NCI-H2227 treated with DMSO at 0.1 percent for 48 hours (cell line): ENCODE measurements around the gene URAD.
"Not testable (repeated sequence)": the region's sequence is repeated elsewhere in the genome, so short reads cannot be mapped to it uniquely, and the experiment has no call there.

Experiments used
- DNase-seq: peaks from one replicate; lab custom pipeline; 2025; lab: John Stamatoyannopoulos, UW

The URAD gene, protein sequence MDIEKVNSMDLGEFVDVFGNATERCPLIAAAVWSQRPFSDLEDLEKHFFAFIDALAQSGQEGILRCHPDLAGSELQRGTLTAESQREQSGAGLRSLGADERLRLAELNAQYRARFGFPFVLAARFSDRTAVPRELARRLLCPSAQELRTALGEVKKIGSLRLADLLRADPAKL

DNA sequence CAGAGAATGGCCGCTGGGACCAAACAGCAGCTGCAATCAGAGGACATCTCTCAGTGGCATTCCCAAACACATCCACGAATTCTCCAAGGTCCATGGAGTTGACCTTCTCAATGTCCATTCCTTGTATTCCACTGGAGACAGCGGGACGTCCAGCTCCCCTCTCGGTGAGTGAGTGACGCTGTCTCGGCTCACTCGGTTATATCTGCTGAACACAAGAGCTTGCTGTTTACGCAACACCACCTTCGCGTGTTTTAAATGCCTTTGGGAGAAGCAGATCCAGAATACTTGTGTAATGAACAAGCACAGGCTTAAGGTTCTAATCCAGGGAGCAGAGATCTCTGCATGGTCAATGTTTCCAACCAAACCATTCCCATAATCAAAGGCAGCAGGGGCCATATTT, at the start of gene URAD:
Gene URAD (minus strand): TSS at position 174 of the 400 bp plus-strand sequence. CDS start 56 bp downstream, at position 118.
- DNase-seq = no peak

DNA sequence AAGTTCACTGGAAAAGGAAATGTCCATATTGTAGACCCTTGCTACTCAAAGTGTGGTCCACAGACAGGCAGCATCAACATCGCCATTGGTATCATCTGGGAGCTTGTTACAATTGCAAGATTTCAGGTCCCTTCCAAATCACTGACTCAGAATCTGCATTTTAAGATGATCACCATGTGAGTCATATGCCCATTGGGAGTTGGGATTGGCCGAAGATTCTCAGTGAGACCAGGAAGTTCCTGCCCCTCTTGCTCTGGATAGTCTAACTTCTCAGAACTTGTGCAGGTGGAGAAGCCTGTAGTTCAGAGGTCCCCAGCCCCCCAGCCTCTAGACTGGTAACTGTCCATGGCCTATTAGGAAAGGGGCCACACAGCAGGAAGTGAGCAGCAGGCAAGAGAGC, 48.9 kb upstream of the URAD start:
- DNase-seq = no peak

DNA sequence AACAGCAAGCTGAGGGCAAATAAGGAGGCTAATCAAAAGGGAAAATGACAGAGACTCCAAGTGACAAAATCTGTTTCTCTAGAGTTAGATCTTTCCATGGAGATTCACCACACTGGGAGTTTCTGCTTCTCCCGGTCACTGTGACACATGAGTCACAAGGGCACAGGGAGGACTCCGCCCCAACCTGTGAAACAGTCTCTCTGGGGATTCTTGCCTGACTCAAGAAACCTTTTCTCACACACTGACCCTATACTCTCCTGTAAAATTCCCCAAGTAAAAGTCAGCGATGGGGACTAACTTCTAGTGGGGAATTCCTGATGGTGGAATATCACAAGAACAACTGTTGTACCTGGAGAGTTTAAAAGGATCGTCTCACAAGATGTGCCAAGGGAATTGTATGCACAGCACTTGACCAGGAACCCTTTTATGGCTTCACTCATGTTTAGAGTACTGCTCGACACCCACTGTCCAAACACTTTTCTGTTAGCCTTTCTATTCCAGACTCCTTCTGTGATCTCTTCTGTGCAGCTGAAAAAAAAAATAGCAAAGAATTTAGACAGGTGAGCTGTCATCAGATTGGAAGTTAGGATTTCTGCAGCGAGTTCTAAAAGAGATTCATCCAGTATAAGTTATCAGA, 46.8 kb upstream of the URAD start:
- no peak for DNase-seq

DNA sequence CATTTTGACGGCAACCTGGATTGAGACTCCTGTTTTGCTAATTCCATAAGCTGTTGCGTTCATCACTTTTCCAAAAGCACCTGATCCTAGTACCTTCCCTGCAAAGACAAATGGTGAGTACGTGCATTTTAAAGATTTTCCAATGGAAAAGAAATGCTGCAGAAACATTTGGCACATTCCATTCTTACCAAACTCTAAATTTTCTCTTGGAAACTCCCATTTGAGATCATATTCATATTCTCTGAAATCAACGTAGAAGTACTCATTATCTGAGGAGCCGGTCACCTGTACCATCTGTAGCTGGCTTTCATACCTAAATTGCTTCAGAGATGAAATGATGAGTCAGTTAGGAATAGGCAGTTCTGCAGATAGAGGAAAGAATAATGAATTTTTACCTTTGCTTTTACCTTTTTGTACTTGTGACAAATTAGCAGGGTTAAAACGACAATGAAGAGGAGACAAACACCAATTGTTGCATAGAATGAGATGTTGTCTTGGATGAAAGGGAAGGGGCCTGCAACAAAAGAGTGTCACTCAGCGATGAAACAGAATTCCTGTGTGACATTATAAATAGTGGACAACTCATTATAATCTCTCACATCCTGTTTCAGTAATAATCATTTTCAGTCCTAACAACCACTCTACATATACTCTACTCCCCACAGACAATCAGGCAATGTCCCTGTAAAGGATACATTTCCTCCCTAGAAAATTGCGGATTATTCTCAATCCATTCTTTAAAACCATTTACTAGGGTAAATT, 45.6 kb upstream of the URAD start:
- DNase-seq = no peak

DNA sequence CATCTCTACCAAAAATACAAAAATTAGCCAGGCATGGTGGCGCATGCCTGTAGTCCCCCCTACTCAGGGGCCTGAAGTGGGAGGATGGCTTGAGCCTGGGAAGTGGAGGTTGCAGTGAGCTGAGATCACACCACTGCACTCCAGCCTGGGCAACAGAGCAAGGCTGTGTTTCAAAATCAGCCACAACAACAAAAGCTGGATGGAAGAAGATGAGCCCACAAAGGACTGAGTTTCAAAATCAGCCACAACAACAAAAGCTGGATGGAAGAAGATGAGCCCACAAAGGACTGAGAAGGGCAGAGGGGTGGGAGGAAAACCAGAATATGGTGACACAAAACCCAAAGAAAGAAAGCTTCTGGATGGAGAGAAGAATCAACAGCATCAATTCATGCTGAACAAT, 43.9 kb upstream of the URAD start:
- DNase-seq = not testable (repeated sequence)

DNA sequence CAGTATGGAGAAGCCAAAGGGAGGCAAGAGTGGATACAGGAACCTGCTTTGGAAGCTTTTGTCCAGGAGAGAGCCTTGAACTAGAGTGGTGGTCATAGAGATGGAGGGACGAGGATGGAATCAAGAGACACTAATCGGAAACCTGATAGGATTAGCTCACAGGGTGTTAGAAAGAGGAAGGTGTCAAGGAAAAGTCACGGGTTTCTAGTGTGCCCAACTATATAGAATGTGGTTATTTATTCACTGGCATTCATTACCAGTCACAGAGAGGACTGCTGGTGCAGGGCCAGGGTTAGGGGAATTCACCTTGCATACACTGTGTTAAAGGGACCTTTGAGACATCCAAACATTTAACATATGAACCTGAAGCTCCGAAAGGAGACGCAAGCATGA, 43.4 kb upstream of the URAD start:
- DNase-seq = no peak

DNA sequence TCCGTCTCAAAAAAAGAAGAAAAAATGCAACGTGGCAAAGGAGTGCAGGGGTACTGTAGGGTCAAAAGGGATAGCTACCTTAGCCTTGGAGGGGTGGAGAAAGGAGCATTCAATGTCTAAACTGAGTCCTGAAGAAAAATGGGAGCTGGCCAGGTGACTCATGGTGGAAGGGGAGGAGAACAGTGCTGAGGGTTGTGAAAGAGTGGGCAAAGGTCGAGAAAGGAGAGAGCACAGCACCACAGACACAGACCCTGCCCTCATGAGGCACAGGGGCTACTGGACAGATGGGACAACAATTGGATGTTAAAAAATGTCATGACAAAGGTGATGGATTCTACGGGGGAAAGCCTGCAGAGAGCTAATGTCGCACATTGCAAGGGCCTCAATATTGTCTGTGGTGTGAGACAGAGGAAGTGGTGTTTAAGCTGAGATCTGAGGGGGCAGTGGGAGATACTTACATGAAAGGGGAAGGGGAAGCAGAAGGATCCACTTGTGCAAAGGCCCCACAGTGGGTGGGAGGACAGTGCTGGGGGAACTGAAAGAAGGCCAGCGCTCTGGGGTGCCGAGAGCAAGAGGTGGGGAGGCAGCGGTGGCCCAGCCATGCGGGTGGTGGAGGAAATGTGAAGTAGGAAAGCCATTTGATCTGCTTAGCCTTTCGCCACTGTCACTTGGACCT, 42.9 kb upstream of the URAD start:
- no peak for DNase-seq

DNA sequence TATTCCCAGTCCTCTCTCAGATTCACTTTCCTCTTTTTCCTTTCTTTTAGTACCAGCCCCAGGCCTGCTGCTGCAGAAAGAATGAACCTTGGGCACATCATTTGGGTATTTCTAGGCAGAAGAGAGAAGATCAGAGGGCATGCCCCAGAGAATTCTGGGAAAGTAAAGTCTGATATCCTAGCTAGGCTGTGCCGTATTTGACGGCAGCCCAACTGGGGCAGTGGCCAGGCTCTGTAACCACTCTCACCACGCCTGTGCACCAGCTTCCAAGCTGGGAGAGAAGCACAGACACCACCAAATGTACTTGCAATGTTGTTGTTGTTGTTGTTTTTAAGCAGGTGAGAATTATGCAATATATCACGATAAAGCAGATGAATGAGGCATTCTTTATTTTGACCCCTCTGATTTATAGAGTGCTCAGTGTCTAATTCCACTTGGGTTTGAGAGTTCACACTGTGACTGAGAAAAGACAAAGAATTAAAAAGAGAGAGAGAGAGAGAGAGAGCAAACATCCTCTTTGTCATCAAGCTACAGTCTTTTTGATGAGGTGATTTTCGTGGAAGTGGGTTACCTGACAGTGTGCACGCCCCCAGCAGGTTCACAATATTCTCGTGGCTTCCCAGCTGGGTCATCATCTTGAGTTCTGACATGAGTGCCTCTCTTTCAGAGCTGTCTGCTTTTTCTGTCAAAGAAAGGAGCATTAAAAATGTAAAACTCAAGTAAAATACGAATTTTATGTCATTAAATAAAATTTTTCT, 39.3 kb upstream of the URAD start:
- DNase-seq = no peak

DNA sequence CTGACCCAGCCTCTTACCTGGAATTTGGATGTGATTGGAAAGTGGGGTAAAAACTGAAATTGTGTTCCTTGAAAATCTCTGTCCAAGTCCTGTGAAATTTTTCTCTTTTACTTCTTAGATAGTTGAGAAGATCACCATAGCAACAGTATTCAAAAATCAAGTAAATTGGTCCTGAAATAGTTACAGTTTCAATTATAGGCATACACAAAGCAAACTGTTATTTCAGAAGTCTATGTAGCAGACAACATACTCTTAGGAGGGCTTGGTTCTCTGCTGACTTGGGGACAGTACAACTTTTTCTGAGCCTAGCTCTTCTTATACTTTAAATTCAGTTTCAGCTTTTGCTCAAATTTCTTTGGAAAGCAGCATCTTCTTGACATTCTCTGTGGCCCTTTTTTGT, 38.6 kb upstream of the URAD start:
- no peak for DNase-seq

DNA sequence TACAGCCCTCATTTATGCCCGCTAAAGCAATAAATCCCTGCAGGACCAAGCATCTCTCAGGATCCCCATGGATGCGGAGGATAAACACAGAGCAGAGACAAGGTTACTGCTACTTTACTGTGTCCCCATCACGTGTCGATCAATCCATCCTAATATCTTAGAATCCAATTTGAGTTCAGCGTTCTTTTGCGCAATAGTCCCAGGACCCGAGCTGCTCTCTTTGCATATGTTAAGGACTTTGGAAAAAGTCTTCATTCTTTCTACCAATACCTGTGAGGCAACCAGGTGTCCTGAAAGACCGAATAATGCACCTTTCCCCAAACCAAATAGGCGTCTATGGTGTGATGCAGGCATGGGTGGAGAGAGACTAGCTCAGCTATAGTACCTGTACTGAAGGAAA, 38.0 kb upstream of the URAD start:
- DNase-seq = no peak

DNA sequence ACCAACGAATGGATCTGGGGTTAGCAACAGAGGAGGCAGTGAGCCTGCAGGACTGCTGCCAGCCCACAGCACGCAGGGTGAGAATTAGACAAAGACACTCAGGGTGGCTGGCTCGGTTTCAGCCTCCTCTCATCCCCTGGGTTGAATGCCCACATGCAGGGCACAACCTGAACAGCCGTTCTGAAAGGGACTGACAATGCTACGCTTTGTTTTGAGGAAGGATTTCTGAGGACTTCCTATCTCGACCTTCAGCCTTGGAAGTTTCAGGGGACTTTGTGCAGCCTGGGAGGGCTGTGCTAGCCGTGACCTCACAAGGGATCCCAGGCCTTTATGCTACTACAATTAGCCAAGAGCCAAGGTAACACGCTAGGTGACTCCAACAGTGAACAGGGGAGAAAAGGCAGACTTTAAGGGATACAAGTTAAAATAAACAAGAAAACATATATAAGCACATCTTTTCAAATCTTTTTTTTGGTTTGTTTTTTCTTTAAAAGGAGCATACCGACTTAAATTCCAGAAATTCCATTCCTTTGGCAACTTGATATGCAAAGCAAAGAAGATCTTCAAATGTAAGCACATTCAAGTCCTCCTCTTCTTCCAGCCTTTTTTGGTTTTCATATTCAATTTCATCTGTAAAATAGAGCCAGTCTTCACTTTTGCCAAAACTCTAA, 34.5 kb upstream of the URAD start:
- no peak for DNase-seq

DNA sequence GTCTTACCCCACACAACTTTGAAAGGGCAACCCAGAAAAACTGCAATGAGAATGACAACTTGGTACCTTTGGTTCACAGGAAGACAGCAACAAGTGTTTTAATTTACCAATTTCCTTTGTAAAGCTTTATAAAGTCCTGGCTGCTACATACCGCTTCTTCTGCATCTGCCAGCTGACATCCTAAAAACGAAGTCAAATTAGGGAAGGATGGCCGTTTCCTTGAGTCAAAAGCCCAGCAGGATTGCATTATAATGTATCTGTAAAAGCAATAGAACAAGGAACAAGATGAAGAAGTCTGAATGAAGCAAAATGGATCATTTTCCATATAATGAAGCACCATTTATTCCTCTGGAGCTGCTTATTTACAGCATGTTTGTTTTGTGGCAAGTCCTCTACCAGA, 25.8 kb upstream of the URAD start:
- DNase-seq = no peak

DNA sequence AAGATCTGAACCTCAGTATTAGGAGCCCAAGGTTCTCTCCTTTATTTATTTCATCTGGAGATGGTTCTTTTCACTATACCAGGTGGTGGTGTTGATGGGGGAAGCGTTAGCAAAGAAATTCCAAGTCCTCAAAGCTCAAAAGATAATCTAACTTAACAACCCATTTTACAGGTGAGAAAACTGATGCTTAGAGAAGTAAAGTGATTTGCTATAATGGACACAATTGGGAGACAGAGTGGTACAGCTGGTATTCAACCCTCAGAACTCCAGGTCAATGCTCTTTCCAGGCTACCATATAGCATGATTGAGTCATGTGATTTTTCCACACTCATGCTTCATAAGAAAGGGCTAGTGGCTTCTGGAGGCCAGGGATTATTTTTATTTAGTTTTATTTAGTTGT, 25.0 kb upstream of the URAD start:
- DNase-seq = no peak

DNA sequence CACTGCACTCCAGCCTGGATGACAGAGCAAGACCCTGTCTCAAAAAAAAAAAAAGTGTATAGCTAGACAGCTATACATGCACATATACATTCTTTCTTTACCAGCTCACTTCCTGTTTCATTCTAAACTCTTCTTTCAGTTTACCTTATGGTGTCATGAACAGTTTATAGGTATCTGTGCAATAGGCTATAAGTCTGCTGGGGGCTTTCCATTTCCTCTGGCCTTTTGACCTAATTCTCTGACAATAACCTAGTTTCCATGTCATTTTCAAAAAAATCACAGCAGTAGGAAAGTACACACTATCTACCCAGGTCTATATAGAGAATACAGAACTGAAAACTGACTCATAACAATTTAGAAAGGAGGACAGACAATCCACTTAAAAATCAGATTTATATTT, 24.4 kb upstream of the URAD start:
- no peak for DNase-seq

DNA sequence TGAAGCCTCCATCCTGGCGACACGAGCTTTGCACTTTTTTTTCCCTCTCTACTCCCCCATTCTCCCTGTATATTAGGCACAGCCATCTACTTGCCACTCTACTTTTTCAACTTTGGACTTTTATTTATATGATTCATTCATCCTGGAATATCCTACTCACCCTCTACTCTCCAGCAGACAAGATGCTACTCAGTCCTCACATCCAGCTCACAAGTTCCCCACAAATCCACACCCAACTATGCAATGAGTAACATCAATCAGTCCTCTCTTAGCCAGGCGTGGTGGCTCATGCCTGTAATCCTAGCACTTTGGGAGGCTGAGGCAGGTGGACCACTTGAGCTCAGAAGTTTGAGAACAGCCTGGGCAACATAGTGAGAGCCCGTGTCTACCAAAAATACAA, 23.9 kb upstream of the URAD start:
- DNase-seq = no peak

DNA sequence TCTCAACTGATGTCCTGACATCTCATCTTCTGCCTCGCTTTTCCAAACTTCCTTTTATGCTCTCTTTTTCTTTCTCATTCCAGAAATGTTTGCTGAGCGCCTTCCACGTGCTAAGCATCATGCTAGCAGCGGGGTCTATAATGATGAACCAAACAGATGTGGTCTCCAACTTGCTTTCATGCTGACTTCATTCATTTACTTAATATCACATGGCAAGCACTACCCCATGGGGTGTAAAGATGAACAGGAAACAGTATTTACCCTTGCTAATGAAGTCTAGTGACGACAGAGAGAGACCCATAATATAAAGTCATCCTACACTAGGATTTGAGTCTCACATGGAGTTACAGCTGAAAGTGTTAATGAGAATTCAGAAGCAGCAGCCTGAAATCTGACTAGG, 21.6 kb upstream of the URAD start:
- DNase-seq = no peak

DNA sequence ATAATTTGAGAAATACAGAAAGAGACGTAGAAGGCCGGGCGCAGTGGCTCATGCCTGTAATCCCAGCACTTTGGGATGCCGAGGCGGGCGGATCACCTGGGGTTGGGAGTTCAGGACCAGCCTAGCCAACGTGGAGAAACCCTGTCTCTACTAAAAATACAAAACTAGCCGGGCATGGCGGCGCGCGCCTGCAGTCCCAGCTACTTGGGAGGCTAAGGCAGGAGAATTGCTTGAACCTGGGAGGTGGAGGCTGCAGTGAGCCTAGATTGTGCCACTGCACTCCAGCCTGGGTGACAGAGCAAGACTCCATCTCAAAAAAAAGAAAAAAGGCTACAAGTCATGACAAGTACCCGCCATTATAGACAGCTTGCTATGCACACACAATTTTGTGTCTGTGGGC, 16.5 kb upstream of the URAD start:
- not testable (repeated sequence) for DNase-seq

DNA sequence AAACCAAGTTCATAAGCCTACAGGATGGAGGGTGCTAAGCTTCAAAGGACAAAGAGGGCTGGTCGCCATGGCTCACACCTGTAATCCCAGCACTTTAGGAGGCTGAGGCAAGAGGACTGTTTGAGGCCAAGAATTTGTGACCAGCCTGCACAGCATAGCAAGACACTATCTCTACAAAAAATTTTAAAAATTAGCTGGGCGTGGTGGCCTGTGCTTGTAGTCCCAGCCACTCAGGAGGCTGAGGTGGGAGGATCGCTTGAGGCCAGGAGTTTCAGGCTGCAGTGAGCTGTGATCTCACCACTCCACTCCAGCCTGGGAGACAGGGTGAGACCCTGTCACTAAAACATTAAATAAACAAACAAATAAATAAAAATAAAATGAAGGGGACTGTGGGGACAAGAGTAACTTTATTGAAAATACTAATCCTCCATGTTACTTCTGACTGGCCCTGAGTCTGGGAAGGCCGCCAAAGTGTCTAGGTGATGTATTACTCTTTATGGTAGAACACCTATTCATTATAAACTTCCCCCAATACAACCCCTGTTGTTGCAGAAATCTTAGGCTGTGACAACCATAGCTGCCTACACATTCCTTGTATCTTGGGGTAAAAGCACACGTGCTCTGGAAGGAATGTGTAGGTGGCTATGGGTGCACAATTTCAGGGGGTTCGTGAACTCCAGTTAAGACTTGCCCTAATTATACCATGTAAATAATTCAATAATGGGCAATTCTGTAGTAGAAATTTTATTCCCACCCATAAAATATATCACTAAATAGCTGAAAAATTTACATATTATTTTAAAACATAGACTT, 14.6 kb upstream of the URAD start:
- no peak for DNase-seq

DNA sequence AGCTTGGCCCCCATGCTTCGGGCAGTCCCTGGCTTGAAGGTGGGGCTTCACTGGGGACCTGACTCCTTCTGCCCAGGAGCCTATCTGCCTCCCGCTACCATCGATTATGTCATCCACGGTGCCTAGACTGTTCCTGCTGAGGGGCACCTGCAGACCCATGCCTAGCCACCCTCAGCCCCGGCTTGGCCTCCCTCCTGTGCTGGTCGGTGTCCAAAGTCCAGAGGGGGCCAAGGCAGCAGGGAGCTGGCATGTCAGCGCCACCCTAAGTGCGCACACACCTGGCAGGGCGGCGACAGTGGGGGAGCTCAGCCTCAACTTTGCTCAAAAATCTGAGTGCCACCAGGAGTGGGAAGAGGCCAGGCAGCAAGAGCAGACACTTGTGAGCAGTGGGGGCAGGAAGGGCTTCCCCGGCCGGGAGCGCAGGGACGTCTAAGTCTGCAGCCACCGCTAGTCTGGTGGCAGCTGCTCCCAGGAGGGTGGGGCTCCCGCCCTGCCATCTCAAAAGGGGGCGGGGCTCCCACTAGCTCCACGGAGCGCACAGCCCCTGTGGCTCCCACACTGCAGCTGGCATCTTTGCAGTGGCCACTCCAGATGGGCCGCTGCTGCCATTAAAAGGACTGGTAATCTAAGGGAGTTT, 13.5 kb upstream of the URAD start:
- no peak for DNase-seq

DNA sequence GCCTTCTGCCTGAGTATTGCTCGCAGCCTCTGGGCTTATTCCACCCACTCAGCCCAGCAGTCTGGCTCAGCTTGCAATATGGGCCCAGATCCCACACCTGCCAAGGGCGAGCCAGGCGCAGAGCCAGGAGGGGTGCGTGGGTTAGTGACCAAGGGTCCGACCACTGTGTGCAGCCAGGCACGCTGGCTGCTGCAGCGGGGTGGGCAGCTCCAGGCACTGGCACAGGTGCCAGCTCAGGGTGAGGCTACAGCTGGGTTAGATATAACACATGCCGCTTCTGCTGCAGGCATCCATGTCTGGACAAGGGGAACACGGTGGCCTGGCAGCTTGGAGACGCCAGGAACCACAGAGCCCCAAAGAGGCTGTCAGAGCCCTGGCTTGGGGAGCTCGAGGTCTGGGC, 12.6 kb upstream of the URAD start:
- no peak for DNase-seq
